Right lobe of liver (tissue), 6 donors: ENCODE measurements around the gene MTERF2. TPM values are rescaled to one million over a fixed set of nuclear protein-coding genes. Genes with fewer than 3 reads are reported as not detected.

ENCODE experiments used
- ATAC-seq, 4 donors: fragments of 200-7000 bp; cut with Tn5 transposase; one replicate each; pipeline ENCODE4 v1.9.1; 2020; ENCODE audit warnings: mild to moderate bottlenecking in 4 of 4, moderate library complexity in 4 of 4
- DNase-seq, 3 donors: peaks; one replicate each; pipeline ENCODE4 v3.0.0-alpha.2; 2020
- H3K27ac ChIP-seq, 3 donors: fragments of 200-600 bp; one replicate each; pipeline ENCODE4 v1.8.0; 2022
- H3K27me3 ChIP-seq, 2 donors: fragments of 200-600 bp; one replicate each; pipeline ENCODE4 v1.8.0; 2022
- H3K36me3 ChIP-seq, 4 donors: fragments of 200-600 bp; sonication (generic) in 1 of 4; one replicate each; pipeline versions ENCODE4 v1.5.1 to v1.8.0; 2017 to 2022; ENCODE audit warnings: control low read depth in 1 of 4
- H3K4me1 ChIP-seq, 4 donors: fragments of 200-600 bp; sonication (generic) in 1 of 4; one replicate each; pipeline versions ENCODE4 v1.5.1 to v1.8.0; 2017 to 2022; ENCODE audit warnings: control low read depth in 1 of 4
- H3K4me3 ChIP-seq, 3 donors: fragments of 200-600 bp; one replicate each; pipeline ENCODE4 v1.8.0; 2022
- H3K9me3 ChIP-seq, 4 donors: fragments of 200-600 bp; sonication (generic) in 1 of 4; one replicate each; pipeline versions ENCODE4 v1.5.1 to v1.8.0; 2017 to 2022; ENCODE audit warnings: control low read depth in 1 of 4
- POLR2A ChIP-seq: fragments of 450-650 bp; IDR thresholded peaks from one replicate; pipeline ENCODE4 v1.6.1; 2017; ENCODE audit warnings: antibody characterized with exemption, mild to moderate bottlenecking
- WGBS: methylation state at CpG from one replicate; pipeline ENCODE4 v1.1.6; 2018; ENCODE audit warnings: low coverage, low lambda C conversion rate; ENCODE audit not compliant: insufficient coverage; ENCODE audit errors: missing lambda C conversion rate; 5-methylcytosine and 5-hydroxymethylcytosine counted together
- intact Hi-C, 2 donors: fragments of 100-400 bp; cut with DNase I; formaldehyde crosslinking; loops; one replicate each; pipeline versions ENCODE4 v1.11.2 to v1.14.1; 2022
- total RNA-seq, 6 experiments: library from RNA; depleted of rRNA in 2 of 6; stranded (reverse); fragments of >200 nt in 2 of 6; fragmentation: NEBNext Ultra II Directional in 3 of 6; extraction: Animal tissue kit (Norgen Biotek cat#: 25700) in 3 of 6; gene quantifications; one replicate each; pipeline versions ENCODE4 v1.1.0 to v1.2.4, GENCODE V29; 2016 to 2023
- TF ChIP-seq, protein P1 (sequence below), 4 donors: fragments of 200-600 bp in 3 of 4; fragments of 450-650 bp in 1 of 4; IDR thresholded peaks; one replicate each; pipeline versions ENCODE4 v1.5.1 to v1.8.0; 2016 to 2022; ENCODE audit warnings: antibody characterized with exemption in 4 of 4, mild to moderate bottlenecking in 2 of 4
- donor health status: DM: no; HTN: yes; CAD: no.
- donor health status: DM: no; HTN: no; CAD: no.
- donor health status: DM: no; HTN: no; CAD: no.
- donor health status: DM: no; HTN: yes; CAD: no.
- donor health status: DM: no; HTN: yes; CAD: no.

The MTERF2 gene
- total RNA-seq, 6 experiments from 2014 or later, result 7.2 to 14.4 (median 12.0) TPM

DNA sequence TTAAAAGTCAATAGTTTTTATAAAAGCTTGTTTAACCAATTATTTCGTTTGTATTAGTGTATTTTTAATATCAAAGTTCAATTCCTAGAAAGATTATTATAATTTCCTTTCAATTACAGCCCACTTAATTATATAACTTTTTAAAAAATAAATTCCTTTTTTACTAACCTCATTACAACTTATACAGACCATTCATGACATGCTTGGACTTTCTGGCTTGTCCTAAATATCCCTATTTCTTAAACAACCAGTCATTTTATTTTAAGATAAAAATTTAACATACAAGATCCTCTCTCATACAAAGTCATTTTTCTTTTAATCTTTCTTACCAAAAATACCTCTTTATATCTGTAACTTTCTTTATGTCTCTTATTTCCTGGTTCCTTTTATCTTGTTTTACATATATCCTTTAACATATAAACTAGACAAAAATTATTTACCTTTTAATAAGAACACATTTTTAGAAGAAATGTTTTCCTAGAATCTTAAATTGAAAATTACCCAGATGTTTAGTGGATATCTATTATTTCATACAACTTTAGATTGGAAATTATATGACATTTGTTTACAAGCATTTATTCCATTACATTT, 41.6 kb downstream of the MTERF2 start:
- ATAC-seq (no peak), DNase-seq (no peak)
- H3K9me3 ChIP-seq, result peaks cover 0 to 4% (median 0%) of the 10 kb centered on the region in 4 donors
- intact Hi-C loops, result no loop called here
- H3K27me3 ChIP-seq, result no peaks in the 10 kb centered on the region
- WGBS, result 29% methylated on average over 1 of the region's 1 CpG
- no peaks in the 10 kb centered on the region for H3K36me3 ChIP-seq
- H3K4me3 ChIP-seq, result no peak overlapping the region
- TF ChIP-seq, protein P1, sequence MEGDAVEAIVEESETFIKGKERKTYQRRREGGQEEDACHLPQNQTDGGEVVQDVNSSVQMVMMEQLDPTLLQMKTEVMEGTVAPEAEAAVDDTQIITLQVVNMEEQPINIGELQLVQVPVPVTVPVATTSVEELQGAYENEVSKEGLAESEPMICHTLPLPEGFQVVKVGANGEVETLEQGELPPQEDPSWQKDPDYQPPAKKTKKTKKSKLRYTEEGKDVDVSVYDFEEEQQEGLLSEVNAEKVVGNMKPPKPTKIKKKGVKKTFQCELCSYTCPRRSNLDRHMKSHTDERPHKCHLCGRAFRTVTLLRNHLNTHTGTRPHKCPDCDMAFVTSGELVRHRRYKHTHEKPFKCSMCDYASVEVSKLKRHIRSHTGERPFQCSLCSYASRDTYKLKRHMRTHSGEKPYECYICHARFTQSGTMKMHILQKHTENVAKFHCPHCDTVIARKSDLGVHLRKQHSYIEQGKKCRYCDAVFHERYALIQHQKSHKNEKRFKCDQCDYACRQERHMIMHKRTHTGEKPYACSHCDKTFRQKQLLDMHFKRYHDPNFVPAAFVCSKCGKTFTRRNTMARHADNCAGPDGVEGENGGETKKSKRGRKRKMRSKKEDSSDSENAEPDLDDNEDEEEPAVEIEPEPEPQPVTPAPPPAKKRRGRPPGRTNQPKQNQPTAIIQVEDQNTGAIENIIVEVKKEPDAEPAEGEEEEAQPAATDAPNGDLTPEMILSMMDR (IDR thresholded peaks at IDR 0.05), result no peak
- TF ChIP-seq POLR2A, result no peak
- no peak overlapping the region for H3K27ac ChIP-seq
- H3K4me1 ChIP-seq, result no peaks in the 10 kb centered on the region

DNA sequence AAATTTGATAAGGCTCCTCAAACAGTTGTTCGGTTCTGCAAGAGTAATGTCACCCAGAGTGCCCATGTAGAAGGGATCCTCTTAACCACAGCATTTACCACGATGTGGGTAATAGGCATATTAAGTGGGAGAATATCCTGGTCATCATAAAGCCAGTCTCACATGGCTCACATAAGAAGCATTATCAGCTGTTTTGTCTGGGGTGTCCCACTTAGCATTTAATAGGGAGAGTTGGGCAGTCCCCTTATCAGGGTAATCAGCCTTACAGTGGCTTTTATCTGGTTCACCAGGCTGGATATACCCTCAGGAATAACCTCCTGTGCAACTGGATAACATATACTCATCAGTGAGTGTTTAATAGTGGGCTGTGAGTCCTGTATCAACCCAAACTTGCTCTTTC, 44.2 kb downstream of the MTERF2 start:
- Histone ChIP-seq H3K36me3 (no peaks in the 10 kb centered on the region), H3K27ac (no peak overlapping the region), H3K4me3 (no peak overlapping the region), H3K27me3 (no peaks in the 10 kb centered on the region), H3K4me1 (no peaks in the 10 kb centered on the region), H3K9me3 (peaks cover 0 to 4% (median 0%) of the 10 kb centered on the region in 4 donors)
- intact Hi-C loops, result no loop called here
- TF ChIP-seq, protein P1 (IDR thresholded peaks at IDR 0.05), result no peak
- no peak for TF ChIP-seq POLR2A
- no peak for ATAC-seq
- 75% methylated on average over 2 of the region's 2 CpGs for WGBS
- DNase-seq, result no peak

DNA sequence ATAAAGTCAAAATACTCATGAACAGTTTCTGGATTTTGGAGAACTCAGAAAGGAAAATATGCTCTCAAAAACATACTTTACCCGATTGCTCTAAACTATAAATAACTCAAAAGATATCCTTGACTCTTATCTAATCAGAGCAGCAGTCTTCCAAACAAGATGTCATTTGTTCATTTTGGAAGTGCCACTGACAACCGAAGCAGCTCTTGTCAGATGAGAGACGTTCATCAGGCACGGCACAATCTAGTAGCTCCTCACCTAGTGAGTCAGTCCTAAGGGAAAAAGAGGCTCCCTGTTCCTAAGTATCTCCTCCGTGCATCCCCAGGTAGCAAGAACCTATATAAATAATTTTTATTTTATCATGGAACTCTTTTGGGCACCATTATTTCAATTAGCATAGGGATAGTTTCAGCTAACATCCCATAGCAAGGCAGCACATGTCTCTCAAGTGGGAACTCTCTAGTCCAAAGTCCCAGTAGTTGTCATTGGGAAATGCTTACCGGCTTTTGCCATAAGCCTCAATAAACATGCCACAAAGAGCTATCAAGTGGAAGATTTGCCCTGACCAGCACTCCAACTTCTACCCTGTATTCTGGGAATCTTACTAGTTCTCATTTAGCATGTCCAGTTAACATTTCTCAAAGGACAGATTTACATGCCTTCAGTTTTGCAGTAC, 45.3 kb downstream of the MTERF2 start:
- Histone ChIP-seq H3K36me3 (no peaks in the 10 kb centered on the region), H3K27ac (no peak overlapping the region), H3K4me1 (no peaks in the 10 kb centered on the region), H3K9me3 (peaks cover 0 to 4% (median 0%) of the 10 kb centered on the region in 4 donors), H3K27me3 (no peaks in the 10 kb centered on the region), H3K4me3 (no peak overlapping the region)
- DNase-seq (no peak), ATAC-seq (peak in 2 of 4 donors; percentile 58 to 64)
- TF ChIP-seq, protein P1 (IDR thresholded peaks at IDR 0.05), result no peak
- TF ChIP-seq POLR2A, result no peak
- intact Hi-C loops, result no loop called here
- WGBS, result 42% methylated on average over 6 of the region's 6 CpGs

DNA sequence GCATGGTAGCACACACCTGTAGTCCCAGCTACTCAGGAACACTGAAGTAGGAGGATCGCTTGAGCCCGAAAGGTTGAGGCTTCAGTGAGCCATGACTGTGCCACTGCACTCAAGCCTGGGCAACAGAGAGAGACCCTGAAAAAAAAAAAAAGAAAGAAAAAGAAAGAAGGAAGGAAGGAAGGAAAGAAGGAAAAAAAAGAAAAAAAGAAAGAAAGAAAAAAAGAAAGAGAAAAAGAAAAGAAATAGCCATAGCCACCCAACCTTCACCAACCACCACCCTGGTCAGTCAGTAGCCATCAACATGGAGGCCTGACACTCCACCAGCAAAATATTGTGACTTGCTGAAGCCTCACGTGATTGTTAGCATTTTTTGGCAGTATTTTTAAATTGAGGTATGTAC, 52.7 kb downstream of the MTERF2 start:
- DNase-seq, result no peak
- 73% methylated on average over 3 of the region's 3 CpGs for WGBS
- no peaks in the 10 kb centered on the region for H3K27me3 ChIP-seq
- H3K4me3 ChIP-seq, result no peak overlapping the region
- TF ChIP-seq, protein P1 (IDR thresholded peaks at IDR 0.05), result no peak
- no peak for TF ChIP-seq POLR2A
- no peaks in the 10 kb centered on the region for H3K36me3 ChIP-seq
- no peak overlapping the region for H3K27ac ChIP-seq
- no peaks in the 10 kb centered on the region for H3K9me3 ChIP-seq
- H3K4me1 ChIP-seq, result no peaks in the 10 kb centered on the region
- intact Hi-C loops, result no loop called here
- no peak for ATAC-seq

Other genes starting within 250 kb of the MTERF2 start
- gene RIC8B, start 212.5 kb downstream of the MTERF2 start, total RNA-seq, result 10 to 100 TPM in 1 of 6 experiments, 1 to 10 TPM in 5; 5.9 to 10.6 (median 6.5) TPM
- gene TMEM263, start 31.2 kb downstream of the MTERF2 start, total RNA-seq, result 10 to 100 TPM; 23.9 to 40.9 (median 38.1) TPM
- gene CRY1, start 106.4 kb upstream of the MTERF2 start, total RNA-seq, result 10 to 100 TPM in 4 of 6 experiments, 1 to 10 TPM in 2; 7.5 to 12.5 (median 10.6) TPM